ENCODE data around the gene VWA7. TPM values are rescaled to one million over a fixed set of nuclear protein-coding genes. Genes with fewer than 3 reads are reported as not detected.
A peak's percentile ranks its signal among the peaks of the same experiment; 100 is the strongest.

Gene VWA7
- total and polyA plus RNA-seq, 4 donors = 2.2 to 14.2 (median 5.7) TPM

DNA sequence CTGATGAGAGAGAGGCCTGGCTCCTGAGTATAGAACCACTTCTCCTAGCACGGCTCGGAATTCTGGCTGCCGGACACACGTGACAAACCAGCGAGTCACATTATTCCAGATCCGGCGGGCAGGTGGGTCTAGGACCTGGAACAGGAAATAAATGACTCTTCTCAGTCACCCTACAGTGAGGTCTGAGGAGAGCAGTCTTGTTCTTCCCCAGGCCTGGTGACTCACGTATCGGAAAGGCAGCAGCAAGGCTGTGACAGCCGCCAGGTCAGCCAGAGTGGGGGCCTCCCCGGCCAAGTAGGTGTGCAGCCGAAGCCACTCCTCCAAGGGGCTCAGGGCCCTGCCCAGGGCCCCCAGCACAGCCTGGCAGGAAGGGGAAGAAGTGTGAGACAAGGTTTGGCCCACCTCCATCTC is 15.6 kb upstream of the VWA7 start:
- H3K9ac ChIP-seq (ENCODE audit: insufficient read depth in 1 of 2, low read length in 2 of 2) = no peak overlapping the region
- H3K27me3 ChIP-seq (ENCODE audit: control insufficient read depth in 3 of 3, insufficient read depth in 3 of 3, low read length in 2 of 3) = no peaks in the 10 kb centered on the region
- 66 to 84% methylated on average over 12 of the region's 12 CpGs for WGBS, 2 donors
- DNase-seq = no peak
- H3K4me3 ChIP-seq = no peak overlapping the region
- peaks cover 0 to 13% (median 5%) of the 10 kb centered on the region in 5 donors for H3K4me1 ChIP-seq (ENCODE audit: control insufficient read depth in 5 of 5, insufficient read depth in 5 of 5, low read length in 5 of 5)
- no peak for ATAC-seq (ENCODE audit: insufficient read depth, low FRiP score)
- TF ChIP-seq, protein P1, sequence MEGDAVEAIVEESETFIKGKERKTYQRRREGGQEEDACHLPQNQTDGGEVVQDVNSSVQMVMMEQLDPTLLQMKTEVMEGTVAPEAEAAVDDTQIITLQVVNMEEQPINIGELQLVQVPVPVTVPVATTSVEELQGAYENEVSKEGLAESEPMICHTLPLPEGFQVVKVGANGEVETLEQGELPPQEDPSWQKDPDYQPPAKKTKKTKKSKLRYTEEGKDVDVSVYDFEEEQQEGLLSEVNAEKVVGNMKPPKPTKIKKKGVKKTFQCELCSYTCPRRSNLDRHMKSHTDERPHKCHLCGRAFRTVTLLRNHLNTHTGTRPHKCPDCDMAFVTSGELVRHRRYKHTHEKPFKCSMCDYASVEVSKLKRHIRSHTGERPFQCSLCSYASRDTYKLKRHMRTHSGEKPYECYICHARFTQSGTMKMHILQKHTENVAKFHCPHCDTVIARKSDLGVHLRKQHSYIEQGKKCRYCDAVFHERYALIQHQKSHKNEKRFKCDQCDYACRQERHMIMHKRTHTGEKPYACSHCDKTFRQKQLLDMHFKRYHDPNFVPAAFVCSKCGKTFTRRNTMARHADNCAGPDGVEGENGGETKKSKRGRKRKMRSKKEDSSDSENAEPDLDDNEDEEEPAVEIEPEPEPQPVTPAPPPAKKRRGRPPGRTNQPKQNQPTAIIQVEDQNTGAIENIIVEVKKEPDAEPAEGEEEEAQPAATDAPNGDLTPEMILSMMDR (IDR thresholded peaks at IDR 0.05; ENCODE audit: control extremely low read depth, extremely low read depth) = no peak
- H3K27ac ChIP-seq (ENCODE audit: low read depth in 1 of 2, low read length in 1 of 2) = no peak overlapping the region
- peaks cover 4 to 15% (median 13%) of the 10 kb centered on the region in 4 donors for H3K36me3 ChIP-seq (ENCODE audit: control insufficient read depth in 4 of 4, insufficient read depth in 4 of 4, low read length in 4 of 4)
- H3K9me3 ChIP-seq (ENCODE audit: control insufficient read depth in 4 of 4, insufficient read depth in 3 of 4, low read length in 3 of 4) = no peaks in the 10 kb centered on the region

DNA sequence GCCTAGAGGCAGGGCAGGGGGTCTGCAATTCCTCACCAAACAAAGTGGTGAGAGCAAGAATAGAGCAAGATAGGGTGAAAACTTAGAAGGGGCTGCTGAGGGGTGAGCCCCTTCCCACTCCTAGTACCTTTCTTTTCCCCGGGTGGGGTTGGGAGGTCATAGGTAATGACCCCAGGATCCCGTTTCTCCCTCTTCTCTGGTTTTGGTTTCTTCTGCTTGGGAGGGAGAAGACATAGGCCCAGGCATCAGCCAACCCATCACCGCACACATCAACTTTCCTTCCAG is 14.9 kb upstream of the VWA7 start:
- peaks cover 4 to 15% (median 9%) of the 10 kb centered on the region in 4 donors for H3K36me3 ChIP-seq (ENCODE audit: control insufficient read depth in 4 of 4, insufficient read depth in 4 of 4, low read length in 4 of 4)
- no peaks in the 10 kb centered on the region for H3K9me3 ChIP-seq (ENCODE audit: control insufficient read depth in 4 of 4, insufficient read depth in 3 of 4, low read length in 3 of 4)
- H3K4me1 ChIP-seq (ENCODE audit: control insufficient read depth in 5 of 5, insufficient read depth in 5 of 5, low read length in 5 of 5) = peaks cover 0 to 13% (median 5%) of the 10 kb centered on the region in 5 donors
- TF ChIP-seq, protein P1 (IDR thresholded peaks at IDR 0.05; ENCODE audit: control extremely low read depth, extremely low read depth) = no peak
- H3K27ac ChIP-seq (ENCODE audit: low read depth in 1 of 2, low read length in 1 of 2) = no peak overlapping the region
- no peaks in the 10 kb centered on the region for H3K27me3 ChIP-seq (ENCODE audit: control insufficient read depth in 3 of 3, insufficient read depth in 3 of 3, low read length in 2 of 3)
- H3K4me3 ChIP-seq = no peak overlapping the region
- DNase-seq (no peak), ATAC-seq (ENCODE audit: insufficient read depth, low FRiP score) (no peak)
- 86 to 91% methylated on average over 3 of the region's 3 CpGs for WGBS, 2 donors
- no peak overlapping the region for H3K9ac ChIP-seq (ENCODE audit: insufficient read depth in 1 of 2, low read length in 2 of 2)

DNA sequence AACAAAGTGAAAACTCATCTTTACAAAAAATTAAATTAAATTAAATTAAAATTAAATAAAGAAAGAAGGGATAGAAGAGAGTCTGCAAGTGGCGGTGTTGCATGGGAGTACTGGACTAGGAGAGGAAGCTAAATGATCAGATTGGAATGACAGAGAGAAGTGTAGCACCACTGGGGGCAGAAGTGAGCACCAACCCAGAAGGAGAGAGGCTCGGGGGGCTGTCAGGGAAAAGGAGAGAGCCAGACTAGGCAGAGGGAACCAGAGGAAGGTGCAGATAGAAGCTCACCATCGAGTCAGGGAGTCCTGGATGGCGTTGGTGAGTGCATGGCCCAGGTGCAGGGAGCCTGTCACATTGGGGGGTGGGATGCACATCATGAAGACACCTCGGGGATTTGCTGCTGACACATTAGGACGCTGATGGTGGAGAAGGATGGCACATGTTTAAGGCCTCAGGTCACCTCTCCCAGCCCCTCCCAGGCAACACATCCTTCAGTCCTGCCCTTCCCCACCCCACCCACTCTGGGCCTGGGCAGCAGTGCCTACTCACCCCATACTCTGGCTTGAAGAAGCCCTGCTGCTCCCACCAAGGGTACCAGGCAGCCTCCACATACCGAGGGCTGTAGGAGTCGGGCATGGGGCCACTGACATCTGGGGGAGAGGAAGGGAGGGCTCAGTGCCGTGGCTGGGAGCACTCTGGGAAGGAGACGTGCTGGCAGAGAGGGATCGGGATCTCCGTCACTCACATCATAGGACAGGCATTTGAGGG is 14.4 kb upstream of the VWA7 start:
- TF ChIP-seq, protein P1 (IDR thresholded peaks at IDR 0.05; ENCODE audit: control extremely low read depth, extremely low read depth) = peak; percentile 21
- Histone ChIP-seq H3K27ac (ENCODE audit: low read depth in 1 of 2, low read length in 1 of 2) (peak overlapping the region in 1 of 2 donors; percentile 26), H3K9me3 (ENCODE audit: control insufficient read depth in 4 of 4, insufficient read depth in 3 of 4, low read length in 3 of 4) (no peaks in the 10 kb centered on the region), H3K36me3 (ENCODE audit: control insufficient read depth in 4 of 4, insufficient read depth in 4 of 4, low read length in 4 of 4) (peaks cover 4 to 15% (median 7%) of the 10 kb centered on the region in 4 donors), H3K27me3 (ENCODE audit: control insufficient read depth in 3 of 3, insufficient read depth in 3 of 3, low read length in 2 of 3) (no peaks in the 10 kb centered on the region), H3K4me3 (no peak overlapping the region), H3K4me1 (ENCODE audit: control insufficient read depth in 5 of 5, insufficient read depth in 5 of 5, low read length in 5 of 5) (peaks cover 0 to 13% (median 5%) of the 10 kb centered on the region in 5 donors), H3K9ac (ENCODE audit: insufficient read depth in 1 of 2, low read length in 2 of 2) (no peak overlapping the region)
- 71 to 75% methylated on average over 12 of the region's 12 CpGs for WGBS, 2 donors
- ATAC-seq (ENCODE audit: insufficient read depth, low FRiP score) = no peak
- peak; percentile 68 to 76 (median 70) for DNase-seq

All from lung (tissue), 12 donors.